Neural cell (in vitro differentiated cells): ENCODE data around the gene CRYBB3. TPM values are rescaled to one million over a fixed set of nuclear protein-coding genes. Genes with fewer than 3 reads are reported as not detected.

Experiments
- H2AFZ ChIP-seq: fragments of 200-600, 300-800 bp; sonication (generic), shearing (Covaris generic); 2 replicates; pipeline ENCODE4 v1.6.0; 2014; ENCODE audit warnings: low read depth, mild to moderate bottlenecking, antibody characterized with exemption, low read length, moderate library complexity
- H3F3A ChIP-seq: fragments of 200-600 bp; shearing (Covaris generic); 2 replicates; pipeline ENCODE4 v1.6.1; 2016; ENCODE audit warnings: mild to moderate bottlenecking, moderate library complexity, mixed read lengths, antibody characterized with exemption, low read length; ENCODE audit not compliant: insufficient read depth, poor library complexity, severe bottlenecking
- H3K27ac ChIP-seq: fragments of 200-600, 300-800 bp; sonication (generic), shearing (Covaris generic); 2 replicates; pipeline ENCODE4 v1.5.1; 2014; ENCODE audit warnings: mild to moderate bottlenecking, low read length, moderate library complexity
- H3K27me3 ChIP-seq: fragments of 300-800, 200-600 bp; sonication (generic), shearing (Covaris generic); 2 replicates; pipeline ENCODE4 v1.6.0; 2014; ENCODE audit warnings: mild to moderate bottlenecking, low read depth, low read length, moderate library complexity; ENCODE audit not compliant: insufficient read depth
- H3K36me3 ChIP-seq: fragments of 300-800, 200-600 bp; sonication (generic), shearing (Covaris generic); 2 replicates; pipeline ENCODE4 v1.5.1; 2014; ENCODE audit warnings: mild to moderate bottlenecking, antibody characterized with exemption, low read length, moderate library complexity; ENCODE audit not compliant: insufficient read depth
- H3K4me2 ChIP-seq: fragments of 300-800, 200-600 bp; sonication (generic), shearing (Covaris generic); 2 replicates; pipeline ENCODE4 v1.6.0; 2014; ENCODE audit warnings: mild to moderate bottlenecking, low read length
- H3K4me3 ChIP-seq: fragments of 300-800, 200-600 bp; sonication (generic), shearing (Covaris generic); 2 replicates; pipeline ENCODE4 v1.5.1; 2014; ENCODE audit warnings: mild to moderate bottlenecking, low read length, moderate library complexity
- H3K79me2 ChIP-seq: fragments of 200-600 bp; shearing (Covaris generic); replicated peaks from 2 replicates; pipeline ENCODE4 v1.6.0; 2014; ENCODE audit warnings: mild to moderate bottlenecking, low read length, moderate library complexity; ENCODE audit not compliant: insufficient read depth
- H3K9ac ChIP-seq: fragments of 300-800, 200-600 bp; sonication (generic), shearing (Covaris generic); 2 replicates; pipeline ENCODE4 v1.6.1; 2016; ENCODE audit warnings: mild to moderate bottlenecking, low read length, mixed read lengths
- H3K9me2 ChIP-seq: fragments of 200-600 bp; shearing (Covaris generic); 2 replicates; pipeline ENCODE4 v1.6.1; 2016; ENCODE audit warnings: mild to moderate bottlenecking, low read length, mixed read lengths; ENCODE audit not compliant: insufficient read depth
- H3K9me3 ChIP-seq: fragments of 200-600, 300-800 bp; sonication (generic), shearing (Covaris generic); 2 replicates; pipeline ENCODE4 v1.6.1; 2016; ENCODE audit warnings: mild to moderate bottlenecking, mixed run types, low read length, moderate library complexity, mixed read lengths
- H4K20me1 ChIP-seq: fragments of 200-600 bp; shearing (Covaris generic); 2 replicates; pipeline ENCODE4 v1.6.1; 2016; ENCODE audit warnings: mild to moderate bottlenecking, mixed run types; ENCODE audit not compliant: insufficient read depth
- EP300 ChIP-seq: fragments of 450-650 bp; conservative IDR thresholded peaks from 2 replicates; pipeline ENCODE4 v1.6.1; 2014; ENCODE audit warnings: antibody characterized with exemption, mild to moderate bottlenecking, moderate library complexity; ENCODE audit not compliant: poor library complexity, severe bottlenecking
- EZH2 ChIP-seq: fragments of 200-600, 300-800 bp; shearing (Covaris generic), sonication (generic); IDR thresholded peaks from 2 replicates; pipeline ENCODE4 v1.6.1; 2014; ENCODE audit warnings: antibody characterized with exemption, low read length, borderline replicate concordance, mild to moderate bottlenecking; ENCODE audit not compliant: insufficient read depth, poor library complexity, severe bottlenecking
- MXI1 ChIP-seq: fragments of 450-650 bp; conservative IDR thresholded peaks from 2 replicates; pipeline ENCODE4 v1.6.1; 2014; ENCODE audit warnings: antibody characterized with exemption, mild to moderate bottlenecking; ENCODE audit not compliant: poor library complexity, severe bottlenecking
- POLR2AphosphoS5 ChIP-seq: IDR thresholded peaks from 2 replicates; pipeline ENCODE4 v1.6.1; 2012
- RAD21 ChIP-seq: fragments of 450-650 bp; conservative IDR thresholded peaks from 2 replicates; pipeline ENCODE4 v1.6.1; 2014; ENCODE audit warnings: antibody characterized with exemption, mild to moderate bottlenecking, moderate library complexity
- SMC3 ChIP-seq: fragments of 450-650 bp; conservative IDR thresholded peaks from 2 replicates; pipeline ENCODE4 v1.6.1; 2014; ENCODE audit warnings: antibody characterized with exemption, mild to moderate bottlenecking, moderate library complexity; ENCODE audit not compliant: poor library complexity
- TAF1 ChIP-seq: IDR thresholded peaks from 2 replicates; pipeline ENCODE4 v1.6.1; 2012; ENCODE audit warnings: low read depth
- polyA minus RNA-seq: library from RNA; depleted of rRNA, polyadenylated mRNA; stranded (reverse); fragments of >200 nt; gene quantifications from 2 replicates; pipeline ENCODE4 v1.2.3, GENCODE V29; 2014
- polyA plus RNA-seq: library from polyadenylated mRNA; depleted of rRNA; stranded (reverse); fragments of >200 nt; gene quantifications from 2 replicates; pipeline ENCODE4 v1.2.3, GENCODE V29; 2014
- TF ChIP-seq, protein P1 (sequence below): fragments of 450-650 bp; IDR thresholded peaks from 2 replicates; pipeline ENCODE4 v1.5.1; 2014; ENCODE audit warnings: antibody characterized with exemption, mild to moderate bottlenecking, moderate library complexity; ENCODE audit not compliant: poor library complexity, severe bottlenecking
- TF ChIP-seq, protein P2 (sequence below): IDR thresholded peaks from 2 replicates; pipeline ENCODE4 v1.6.1; 2012; ENCODE audit warnings: borderline replicate concordance

Gene CRYBB3
- not detected in 2 replicates for polyA plus RNA-seq
- not detected in 2 replicates for polyA minus RNA-seq

- Histone ChIP-seq H3K79me2 (no peaks in the 10 kb centered on the region), H3K4me2 (no peak within 1 kb of the TSS), H2AFZ (no peak within 1 kb of the TSS), H3K9ac (no peak within 1 kb of the TSS), H3K27ac (no peak within 1 kb of the TSS), H3K9me2 (no peaks in the 10 kb centered on the region), H3K36me3 (no peaks in the 10 kb centered on the region), H3K4me3 (no peak within 1 kb of the TSS), H3K27me3 (no peaks in the 10 kb centered on the region), H3K9me3 (no peaks in the 10 kb centered on the region), H3F3A (no peaks in the 10 kb centered on the region), H4K20me1 (no peaks in the 10 kb centered on the region)
- no peak for TF ChIP-seq SMC3
- TF ChIP-seq, protein P1, sequence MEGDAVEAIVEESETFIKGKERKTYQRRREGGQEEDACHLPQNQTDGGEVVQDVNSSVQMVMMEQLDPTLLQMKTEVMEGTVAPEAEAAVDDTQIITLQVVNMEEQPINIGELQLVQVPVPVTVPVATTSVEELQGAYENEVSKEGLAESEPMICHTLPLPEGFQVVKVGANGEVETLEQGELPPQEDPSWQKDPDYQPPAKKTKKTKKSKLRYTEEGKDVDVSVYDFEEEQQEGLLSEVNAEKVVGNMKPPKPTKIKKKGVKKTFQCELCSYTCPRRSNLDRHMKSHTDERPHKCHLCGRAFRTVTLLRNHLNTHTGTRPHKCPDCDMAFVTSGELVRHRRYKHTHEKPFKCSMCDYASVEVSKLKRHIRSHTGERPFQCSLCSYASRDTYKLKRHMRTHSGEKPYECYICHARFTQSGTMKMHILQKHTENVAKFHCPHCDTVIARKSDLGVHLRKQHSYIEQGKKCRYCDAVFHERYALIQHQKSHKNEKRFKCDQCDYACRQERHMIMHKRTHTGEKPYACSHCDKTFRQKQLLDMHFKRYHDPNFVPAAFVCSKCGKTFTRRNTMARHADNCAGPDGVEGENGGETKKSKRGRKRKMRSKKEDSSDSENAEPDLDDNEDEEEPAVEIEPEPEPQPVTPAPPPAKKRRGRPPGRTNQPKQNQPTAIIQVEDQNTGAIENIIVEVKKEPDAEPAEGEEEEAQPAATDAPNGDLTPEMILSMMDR = no peak
- no peak for TF ChIP-seq MXI1
These were observed at the start of gene CRYBB3 for GRCh38 chr22:25199731-25200520. CRYBB3 (plus strand) TSS chr22:25199858; CDS start chr22:25201397, 1,539 bp downstream.

GRCh38 chr22:25153961-25154666, 45.5 kb upstream of the CRYBB3 start:
- Histone ChIP-seq H2AFZ (no peak overlapping the region), H3K9ac (no peak overlapping the region), H3F3A (no peaks in the 10 kb centered on the region), H3K36me3 (no peaks in the 10 kb centered on the region), H3K9me3 (no peaks in the 10 kb centered on the region), H3K27me3 (no peaks in the 10 kb centered on the region), H3K9me2 (no peaks in the 10 kb centered on the region), H3K27ac (no peak overlapping the region), H3K4me3 (no peak overlapping the region), H4K20me1 (no peaks in the 10 kb centered on the region), H3K79me2 (no peaks in the 10 kb centered on the region), H3K4me2 (no peak overlapping the region)
- no peak for TF ChIP-seq EZH2
- no peak for TF ChIP-seq RAD21
- TF ChIP-seq TAF1 = no peak
- TF ChIP-seq POLR2AphosphoS5 = no peak
- TF ChIP-seq, protein P1 = no peak
- no peak for TF ChIP-seq SMC3
- no peak for TF ChIP-seq EP300
- TF ChIP-seq, protein P2, sequence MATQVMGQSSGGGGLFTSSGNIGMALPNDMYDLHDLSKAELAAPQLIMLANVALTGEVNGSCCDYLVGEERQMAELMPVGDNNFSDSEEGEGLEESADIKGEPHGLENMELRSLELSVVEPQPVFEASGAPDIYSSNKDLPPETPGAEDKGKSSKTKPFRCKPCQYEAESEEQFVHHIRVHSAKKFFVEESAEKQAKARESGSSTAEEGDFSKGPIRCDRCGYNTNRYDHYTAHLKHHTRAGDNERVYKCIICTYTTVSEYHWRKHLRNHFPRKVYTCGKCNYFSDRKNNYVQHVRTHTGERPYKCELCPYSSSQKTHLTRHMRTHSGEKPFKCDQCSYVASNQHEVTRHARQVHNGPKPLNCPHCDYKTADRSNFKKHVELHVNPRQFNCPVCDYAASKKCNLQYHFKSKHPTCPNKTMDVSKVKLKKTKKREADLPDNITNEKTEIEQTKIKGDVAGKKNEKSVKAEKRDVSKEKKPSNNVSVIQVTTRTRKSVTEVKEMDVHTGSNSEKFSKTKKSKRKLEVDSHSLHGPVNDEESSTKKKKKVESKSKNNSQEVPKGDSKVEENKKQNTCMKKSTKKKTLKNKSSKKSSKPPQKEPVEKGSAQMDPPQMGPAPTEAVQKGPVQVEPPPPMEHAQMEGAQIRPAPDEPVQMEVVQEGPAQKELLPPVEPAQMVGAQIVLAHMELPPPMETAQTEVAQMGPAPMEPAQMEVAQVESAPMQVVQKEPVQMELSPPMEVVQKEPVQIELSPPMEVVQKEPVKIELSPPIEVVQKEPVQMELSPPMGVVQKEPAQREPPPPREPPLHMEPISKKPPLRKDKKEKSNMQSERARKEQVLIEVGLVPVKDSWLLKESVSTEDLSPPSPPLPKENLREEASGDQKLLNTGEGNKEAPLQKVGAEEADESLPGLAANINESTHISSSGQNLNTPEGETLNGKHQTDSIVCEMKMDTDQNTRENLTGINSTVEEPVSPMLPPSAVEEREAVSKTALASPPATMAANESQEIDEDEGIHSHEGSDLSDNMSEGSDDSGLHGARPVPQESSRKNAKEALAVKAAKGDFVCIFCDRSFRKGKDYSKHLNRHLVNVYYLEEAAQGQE = no peak
- no peak for TF ChIP-seq MXI1
